ENCODE measurements around the gene HCFC2.
A peak's percentile ranks its signal among the peaks of the same experiment; 100 is the strongest.

Gene HCFC2

GRCh38 chr12:104049903-104050356 lies 14.4 kb upstream of the HCFC2 start, which contains the start of gene GLT8D2 (continued):
- TF ChIP-seq ELK4 (IDR thresholded peaks at IDR 0.05; ENCODE audit: borderline replicate concordance, low read depth, low read length) (no peak), PATZ1 (tag by site-specific recombination; IDR thresholded peaks at IDR 0.05) (peak; percentile 72), ZNF24 (tag by site-specific recombination; IDR thresholded peaks at IDR 0.05) (0 out of 2 replicates have a peak, but pooled peaks have one; percentile 6), HOXC10 (CRISPR knock-in tag; IDR thresholded peaks at IDR 0.05) (0 out of 2 replicates have a peak, but pooled peaks have one; percentile 9), ZEB2 (tag by site-specific recombination; IDR thresholded peaks at IDR 0.05) (0 out of 2 replicates have a peak, but pooled peaks have one; percentile 17)

GRCh38 chr12:104050436-104050835 lies 13.9 kb upstream of the HCFC2 start:
- POLR2A ChIA-PET: interaction anchor here (0.7 to 1.5 kb wide), 4 partner anchors 13 to 1860 kb away, joined by 3 to 7 read pairs (median 4); partner anchors contain the start of genes HCFC2 and TDG
- CTCF ChIA-PET: interaction anchor here (0.9 kb wide), 1 partner anchor 58 kb away, joined by 5 read pairs; no protein-coding TSS in a partner anchor
- peak overlapping the region; percentile 50 for H3K4me3 ChIP-seq (ENCODE audit: low read depth, low read length)

GRCh38 chr12:104054681-104055346 lies 9.5 kb upstream of the HCFC2 start:
- Histone ChIP-seq H3K9me3 (ENCODE audit: control insufficient read depth, insufficient read depth, low read depth, low read length) (no peaks in the 10 kb centered on the region), H3K27ac (ENCODE audit: extremely low read depth, low read depth, low read length) (no peak overlapping the region), H3K4me3 (ENCODE audit: low read depth, low read length) (no peak overlapping the region), H3K4me1 (ENCODE audit: control insufficient read depth, insufficient read depth, low read length) (no peaks in the 10 kb centered on the region), H3K36me3 (ENCODE audit: control insufficient read depth in 2 of 2, insufficient read depth in 1 of 2, low read length in 2 of 2) (no peaks in the 10 kb centered on the region)
- ChIA-PET CTCF (interaction anchor here (0.6 to 1.4 kb wide), 2 partner anchors 43 to 54 kb away, joined by 4 to 5 read pairs; no protein-coding TSS in a partner anchor), POLR2A (no interaction called here)
- TF ChIP-seq ZBTB21 (tag by site-specific recombination; IDR thresholded peaks at IDR 0.05) (no peak), OSR2 (tag by site-specific recombination; IDR thresholded peaks at IDR 0.05) (no peak), BCL6B (tag by site-specific recombination; IDR thresholded peaks at IDR 0.05) (peak; percentile 59), ZNF394 (tag by site-specific recombination; IDR thresholded peaks at IDR 0.05; ENCODE audit: borderline replicate concordance) (no peak), MEIS1 (CRISPR knock-in tag; IDR thresholded peaks at IDR 0.05; ENCODE audit: borderline replicate concordance) (no peak), ZNF626 (tag by site-specific recombination; IDR thresholded peaks at IDR 0.05) (no peak), ZNF184 (tag by site-specific recombination; IDR thresholded peaks at IDR 0.05) (no peak), ZFP37 (tag by site-specific recombination; IDR thresholded peaks at IDR 0.05) (no peak)

More at GRCh38 chr12:104050436-104050835, 13.9 kb upstream of the HCFC2 start:
- Histone ChIP-seq H3K27ac (ENCODE audit: extremely low read depth, low read depth, low read length) (no peak overlapping the region), H3K4me1 (ENCODE audit: control insufficient read depth, insufficient read depth, low read length) (no peaks in the 10 kb centered on the region; the same call in 1 of the 2 replicates), H3K36me3 (ENCODE audit: control insufficient read depth in 2 of 2, insufficient read depth in 1 of 2, low read length in 2 of 2) (no peaks in the 10 kb centered on the region), H3K9me3 (ENCODE audit: control insufficient read depth, insufficient read depth, low read depth, low read length) (no peaks in the 10 kb centered on the region)
- TF ChIP-seq KLF17 (tag by site-specific recombination; IDR thresholded peaks at IDR 0.05) (no peak), ZNF404 (tag by site-specific recombination; IDR thresholded peaks at IDR 0.05) (no peak), ZNF292 (tag by site-specific recombination; IDR thresholded peaks at IDR 0.05; ENCODE audit: borderline replicate concordance, low read depth) (no peak), BCL6B (tag by site-specific recombination; IDR thresholded peaks at IDR 0.05) (no peak), ZBTB8A (tag by site-specific recombination; IDR thresholded peaks at IDR 0.05) (no peak), ZSCAN30 (tag by site-specific recombination; IDR thresholded peaks at IDR 0.05) (no peak), SCRT1 (tag by site-specific recombination; IDR thresholded peaks at IDR 0.05; ENCODE audit: borderline replicate concordance) (no peak)
